Activated T-cell treated with anti-CD3 and anti-CD28 coated beads, Interleukin-2, amount 50 U/mL, for 1 hour (primary cell): ENCODE measurements around the gene CENPF.
A peak's percentile ranks its signal among the peaks of the same experiment; 100 is the strongest.

Source experiments
- DNase-seq: peaks from one replicate; pipeline ENCODE4 v3.0.0-alpha.2; 2020

Gene CENPF

DNA sequence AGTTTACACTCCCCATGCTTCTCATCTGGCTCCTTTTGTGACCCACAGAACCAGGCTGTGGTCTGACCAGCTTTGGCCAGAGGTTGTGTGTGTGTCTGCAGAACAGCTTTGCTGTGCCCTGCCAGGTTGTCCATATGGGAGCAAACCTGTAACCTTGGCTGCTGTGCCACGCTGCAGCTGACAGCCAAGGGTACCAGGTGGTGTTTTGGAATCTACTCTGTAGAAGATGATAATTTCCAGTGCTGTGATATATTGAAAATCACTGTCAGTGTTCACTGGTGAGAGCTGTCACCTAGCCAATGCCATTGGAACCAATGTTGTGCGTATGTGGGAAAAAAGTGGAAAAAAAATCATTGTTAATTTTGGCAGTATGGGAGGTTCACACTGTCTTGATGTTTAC, 18.2 kb downstream of the CENPF start:
- DNase-seq: no peak

DNA sequence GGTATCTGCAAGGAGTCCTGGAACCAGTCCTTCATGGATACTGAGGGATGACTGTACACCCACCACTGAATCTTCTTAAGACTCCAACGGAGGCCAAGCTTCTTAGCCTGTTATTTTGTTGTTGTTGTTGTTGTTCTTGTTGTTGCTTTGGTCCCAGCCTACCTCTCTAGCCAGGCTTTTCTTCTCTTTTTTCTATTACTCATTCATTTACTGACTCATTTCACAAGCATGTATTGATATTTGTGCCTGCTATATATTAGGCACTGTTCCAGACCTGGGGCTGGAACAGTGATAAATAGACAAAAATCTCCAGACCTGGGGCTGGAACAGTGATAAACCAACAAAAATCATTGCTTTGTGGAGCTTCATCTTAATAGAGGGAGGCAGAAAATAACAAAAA, 20.4 kb downstream of the CENPF start:
- DNase-seq: no peak

DNA sequence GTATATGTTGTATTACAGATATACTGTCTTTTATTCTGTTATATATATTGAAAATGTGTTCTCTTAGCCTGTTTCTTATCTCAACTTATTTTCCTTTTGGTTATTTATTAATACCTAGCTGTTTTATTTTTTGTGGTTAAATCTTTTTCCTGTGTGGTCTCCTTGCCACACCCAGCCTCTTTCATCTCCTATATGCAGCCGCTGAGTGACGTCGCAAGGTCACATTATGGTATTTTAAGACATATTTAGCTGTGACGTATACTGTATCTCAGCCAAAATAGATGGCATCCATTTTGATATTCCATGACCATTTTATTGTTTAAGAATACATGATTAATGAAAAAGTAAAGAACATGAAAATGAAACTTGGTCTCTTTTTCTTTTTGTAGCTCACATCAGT, 29.1 kb downstream of the CENPF start:
- peak; percentile 30 for DNase-seq

DNA sequence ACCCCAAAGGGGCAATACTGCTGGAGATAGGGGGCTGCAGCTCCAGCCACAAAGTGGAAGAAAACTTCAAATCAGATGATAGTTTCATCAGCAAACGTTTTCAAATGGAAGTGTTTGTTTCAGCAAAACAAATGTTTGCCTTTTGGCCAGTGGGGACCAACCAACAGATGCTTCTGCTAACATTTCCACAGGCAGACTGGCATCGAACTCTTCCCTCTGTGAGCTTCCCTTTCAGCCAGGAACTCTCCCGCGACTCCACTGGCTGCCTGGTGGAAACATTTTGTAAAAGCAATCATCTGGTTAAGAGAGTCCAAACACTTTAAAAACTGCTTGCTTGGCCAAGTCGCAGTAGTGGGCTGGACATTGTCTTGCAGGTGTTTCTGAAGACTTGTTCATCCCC, 30.7 kb downstream of the CENPF start:
- no peak for DNase-seq

DNA sequence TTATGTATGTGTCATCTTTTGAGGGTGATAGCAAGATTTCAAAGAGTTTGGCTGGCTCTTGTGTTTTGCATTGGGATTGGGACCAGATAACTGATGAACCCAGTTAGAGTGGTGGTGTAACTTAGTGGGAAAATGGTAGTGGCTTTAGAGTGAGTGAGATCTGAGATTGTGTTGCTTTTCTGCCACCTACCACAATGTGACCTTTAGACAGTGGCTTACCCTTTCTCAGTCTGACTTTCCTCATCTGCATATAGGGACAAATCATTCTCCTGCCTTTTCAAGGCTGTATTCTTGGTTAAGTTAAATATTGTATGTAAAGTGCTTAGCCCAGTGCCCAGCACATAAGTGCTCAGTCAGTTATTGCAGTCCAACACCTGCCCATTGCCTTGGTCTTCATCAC, 31.3 kb downstream of the CENPF start:
- no peak for DNase-seq

DNA sequence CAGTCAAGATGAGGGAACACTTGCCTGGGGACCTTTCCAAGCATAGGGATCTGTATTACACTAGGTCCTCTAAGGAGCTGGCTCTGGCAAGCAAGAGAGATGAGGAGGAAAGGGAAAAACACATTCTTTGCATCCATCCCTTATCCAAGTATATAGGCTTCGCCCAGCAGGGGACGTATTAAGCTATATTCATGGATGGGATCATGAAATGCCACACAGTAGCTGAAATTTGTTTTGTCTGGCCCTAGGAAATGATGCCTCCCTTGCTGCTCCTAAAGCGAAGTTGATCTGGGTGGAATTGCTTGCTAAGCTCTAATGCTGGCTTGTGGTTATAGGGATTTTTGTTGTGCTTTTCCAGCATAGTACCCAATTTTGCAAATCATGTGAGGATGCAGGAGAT, 32.1 kb downstream of the CENPF start:
- no peak for DNase-seq

DNA sequence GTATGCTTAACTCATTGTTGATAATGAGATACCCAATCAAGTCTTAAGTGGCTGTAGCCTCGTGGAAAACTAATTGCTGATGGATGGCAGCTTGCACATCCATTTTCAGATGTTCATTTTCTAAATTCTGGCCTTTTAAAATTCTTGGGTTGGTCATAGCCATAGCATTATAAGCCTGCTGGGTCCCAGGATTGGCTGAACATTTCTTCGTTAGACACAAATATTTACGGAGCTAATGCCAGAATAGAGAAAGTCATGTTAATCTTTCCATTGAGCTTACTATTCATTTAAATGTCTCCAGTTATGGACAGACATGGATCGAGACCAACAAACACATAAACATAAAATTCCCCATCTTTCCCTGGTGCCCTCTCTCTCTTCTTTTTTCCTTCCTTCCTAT, 32.5 kb downstream of the CENPF start:
- DNase-seq: no peak

DNA sequence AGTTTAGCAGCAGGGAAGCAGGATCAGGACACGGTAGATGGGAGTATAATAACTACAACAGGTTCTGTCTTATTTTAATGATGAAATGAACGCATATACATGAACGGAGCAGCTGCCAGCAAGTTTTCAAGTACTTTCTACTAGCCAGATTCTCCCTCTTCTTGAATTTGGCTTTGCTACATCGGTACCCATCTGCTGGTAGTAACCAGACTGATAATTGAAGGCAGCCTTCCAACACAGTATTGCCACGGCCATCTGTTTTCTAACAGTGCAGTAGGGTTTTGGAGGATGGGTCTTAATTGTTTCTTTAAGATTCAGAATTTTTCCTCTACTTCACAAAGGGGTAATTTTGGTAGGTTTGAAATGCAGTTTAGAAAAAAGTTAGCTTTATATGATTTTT, 33.4 kb downstream of the CENPF start:
- no peak for DNase-seq

DNA sequence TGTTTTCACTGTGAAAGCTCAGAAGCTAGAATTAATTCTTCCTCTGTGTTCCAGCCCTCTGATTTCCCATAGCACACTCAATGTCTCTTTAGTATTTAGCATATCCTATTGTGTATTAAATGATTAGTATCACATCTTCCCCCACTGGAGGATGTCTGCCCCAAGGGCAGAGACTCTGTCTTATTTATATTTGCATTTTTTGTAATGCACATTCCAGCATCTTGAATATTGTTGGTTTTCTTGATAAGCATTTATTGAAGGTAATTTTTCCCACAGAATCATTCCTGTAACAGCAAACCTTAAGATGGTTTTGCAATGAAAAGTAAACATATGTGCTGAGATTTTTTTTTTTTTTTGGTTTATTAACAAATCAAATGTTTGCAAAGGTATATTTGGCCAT, 34.1 kb downstream of the CENPF start:
- DNase-seq: no peak

DNA sequence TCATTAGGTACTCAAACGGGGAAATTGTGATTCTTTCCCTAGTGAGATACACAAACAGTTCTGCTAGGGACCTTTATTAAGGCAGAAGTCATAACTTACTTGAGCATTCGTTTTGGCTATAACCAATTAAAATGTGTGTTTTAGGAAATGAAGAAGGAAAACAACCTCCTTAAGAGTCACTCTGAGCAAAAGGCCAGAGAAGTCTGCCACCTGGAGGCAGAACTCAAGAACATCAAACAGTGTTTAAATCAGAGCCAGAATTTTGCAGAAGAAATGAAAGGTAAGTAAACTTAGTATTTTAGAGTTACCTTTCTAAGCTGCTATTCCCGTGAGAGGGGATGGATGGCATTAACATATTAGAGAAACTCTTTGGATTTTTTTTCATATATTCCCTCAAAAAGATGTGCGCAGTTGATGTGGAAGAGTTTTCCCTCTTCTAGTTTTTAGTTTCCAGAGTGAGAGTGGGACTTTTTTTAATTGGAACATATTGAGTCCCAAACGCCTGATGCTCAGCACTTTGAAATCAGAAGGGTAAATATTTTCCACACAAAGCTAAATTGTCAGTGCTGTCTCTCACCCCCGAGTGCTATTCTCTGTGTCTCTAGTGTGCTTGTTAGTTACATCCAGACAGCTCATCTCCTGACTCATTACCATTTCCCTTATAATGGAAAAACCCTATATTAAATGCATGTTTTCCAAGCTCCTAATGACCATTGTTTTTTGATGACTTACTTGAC, 34.9 kb downstream of the CENPF start:
- DNase-seq: no peak

DNA sequence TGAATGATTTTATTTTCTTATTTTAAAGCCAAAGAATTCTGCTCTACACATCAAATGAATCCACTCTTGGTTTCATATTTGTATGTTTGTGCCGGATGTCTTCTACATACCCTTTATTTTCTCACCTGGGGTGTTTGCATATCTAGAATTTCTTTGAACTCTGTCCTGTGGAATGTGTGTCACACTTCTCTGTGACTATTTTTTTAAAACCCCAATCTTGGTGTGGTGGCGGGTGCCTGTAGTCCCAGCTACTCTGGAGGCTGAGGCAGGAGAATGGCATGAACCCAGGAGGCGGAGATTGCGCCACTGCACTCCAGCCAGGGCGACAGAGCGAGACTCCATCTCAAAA, 35.4 kb downstream of the CENPF start:
- no peak for DNase-seq

DNA sequence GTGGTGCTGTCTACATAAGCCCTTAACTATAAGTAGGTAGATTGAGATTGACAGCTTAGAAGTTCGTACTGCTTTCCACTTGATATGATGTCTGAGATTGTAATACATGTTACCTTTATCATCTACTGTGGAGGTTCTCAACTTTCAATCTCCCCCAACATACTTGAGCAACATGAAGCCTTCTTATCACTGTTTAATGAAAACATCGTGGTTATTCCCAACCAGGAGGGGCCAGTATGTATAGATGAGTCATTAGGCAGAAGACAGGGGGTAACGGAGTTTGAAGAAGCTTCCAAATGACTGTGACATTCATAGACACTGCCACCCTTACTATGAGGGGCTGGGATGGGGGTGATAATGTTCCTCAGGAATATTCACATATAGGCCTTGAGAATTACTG, 36.0 kb downstream of the CENPF start:
- DNase-seq: no peak

DNA sequence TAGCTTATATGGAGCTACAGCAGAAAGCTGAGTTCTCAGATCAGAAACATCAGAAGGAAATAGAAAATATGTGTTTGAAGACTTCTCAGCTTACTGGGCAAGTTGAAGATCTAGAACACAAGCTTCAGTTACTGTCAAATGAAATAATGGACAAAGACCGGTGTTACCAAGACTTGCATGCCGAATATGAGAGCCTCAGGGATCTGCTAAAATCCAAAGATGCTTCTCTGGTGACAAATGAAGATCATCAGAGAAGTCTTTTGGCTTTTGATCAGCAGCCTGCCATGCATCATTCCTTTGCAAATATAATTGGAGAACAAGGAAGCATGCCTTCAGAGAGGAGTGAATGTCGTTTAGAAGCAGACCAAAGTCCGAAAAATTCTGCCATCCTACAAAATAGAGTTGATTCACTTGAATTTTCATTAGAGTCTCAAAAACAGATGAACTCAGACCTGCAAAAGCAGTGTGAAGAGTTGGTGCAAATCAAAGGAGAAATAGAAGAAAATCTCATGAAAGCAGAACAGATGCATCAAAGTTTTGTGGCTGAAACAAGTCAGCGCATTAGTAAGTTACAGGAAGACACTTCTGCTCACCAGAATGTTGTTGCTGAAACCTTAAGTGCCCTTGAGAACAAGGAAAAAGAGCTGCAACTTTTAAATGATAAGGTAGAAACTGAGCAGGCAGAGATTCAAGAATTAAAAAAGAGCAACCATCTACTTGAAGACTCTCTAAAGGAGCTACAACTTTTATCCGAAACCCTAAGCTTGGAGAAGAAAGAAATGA, 37.6 kb downstream of the CENPF start:
- DNase-seq: no peak

DNA sequence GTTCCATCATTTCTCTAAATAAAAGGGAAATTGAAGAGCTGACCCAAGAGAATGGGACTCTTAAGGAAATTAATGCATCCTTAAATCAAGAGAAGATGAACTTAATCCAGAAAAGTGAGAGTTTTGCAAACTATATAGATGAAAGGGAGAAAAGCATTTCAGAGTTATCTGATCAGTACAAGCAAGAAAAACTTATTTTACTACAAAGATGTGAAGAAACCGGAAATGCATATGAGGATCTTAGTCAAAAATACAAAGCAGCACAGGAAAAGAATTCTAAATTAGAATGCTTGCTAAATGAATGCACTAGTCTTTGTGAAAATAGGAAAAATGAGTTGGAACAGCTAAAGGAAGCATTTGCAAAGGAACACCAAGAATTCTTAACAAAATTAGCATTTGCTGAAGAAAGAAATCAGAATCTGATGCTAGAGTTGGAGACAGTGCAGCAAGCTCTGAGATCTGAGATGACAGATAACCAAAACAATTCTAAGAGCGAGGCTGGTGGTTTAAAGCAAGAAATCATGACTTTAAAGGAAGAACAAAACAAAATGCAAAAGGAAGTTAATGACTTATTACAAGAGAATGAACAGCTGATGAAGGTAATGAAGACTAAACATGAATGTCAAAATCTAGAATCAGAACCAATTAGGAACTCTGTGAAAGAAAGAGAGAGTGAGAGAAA, 38.4 kb downstream of the CENPF start:
- no peak for DNase-seq

DNA sequence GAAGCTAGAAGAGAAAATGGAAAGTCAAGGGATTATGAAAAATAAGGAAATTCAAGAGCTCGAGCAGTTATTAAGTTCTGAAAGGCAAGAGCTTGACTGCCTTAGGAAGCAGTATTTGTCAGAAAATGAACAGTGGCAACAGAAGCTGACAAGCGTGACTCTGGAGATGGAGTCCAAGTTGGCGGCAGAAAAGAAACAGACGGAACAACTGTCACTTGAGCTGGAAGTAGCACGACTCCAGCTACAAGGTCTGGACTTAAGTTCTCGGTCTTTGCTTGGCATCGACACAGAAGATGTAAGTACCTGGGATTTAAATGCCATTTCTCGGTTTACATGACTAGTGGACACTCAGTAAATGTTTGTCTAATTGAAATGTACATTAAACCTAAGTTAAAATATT, 40.0 kb downstream of the CENPF start:
- no peak for DNase-seq

DNA sequence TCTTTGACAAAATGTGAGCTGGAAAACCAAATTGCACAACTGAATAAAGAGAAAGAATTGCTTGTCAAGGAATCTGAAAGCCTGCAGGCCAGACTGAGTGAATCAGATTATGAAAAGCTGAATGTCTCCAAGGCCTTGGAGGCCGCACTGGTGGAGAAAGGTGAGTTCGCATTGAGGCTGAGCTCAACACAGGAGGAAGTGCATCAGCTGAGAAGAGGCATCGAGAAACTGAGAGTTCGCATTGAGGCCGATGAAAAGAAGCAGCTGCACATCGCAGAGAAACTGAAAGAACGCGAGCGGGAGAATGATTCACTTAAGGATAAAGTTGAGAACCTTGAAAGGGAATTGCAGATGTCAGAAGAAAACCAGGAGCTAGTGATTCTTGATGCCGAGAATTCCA, 42.7 kb downstream of the CENPF start:
- DNase-seq: no peak

DNA sequence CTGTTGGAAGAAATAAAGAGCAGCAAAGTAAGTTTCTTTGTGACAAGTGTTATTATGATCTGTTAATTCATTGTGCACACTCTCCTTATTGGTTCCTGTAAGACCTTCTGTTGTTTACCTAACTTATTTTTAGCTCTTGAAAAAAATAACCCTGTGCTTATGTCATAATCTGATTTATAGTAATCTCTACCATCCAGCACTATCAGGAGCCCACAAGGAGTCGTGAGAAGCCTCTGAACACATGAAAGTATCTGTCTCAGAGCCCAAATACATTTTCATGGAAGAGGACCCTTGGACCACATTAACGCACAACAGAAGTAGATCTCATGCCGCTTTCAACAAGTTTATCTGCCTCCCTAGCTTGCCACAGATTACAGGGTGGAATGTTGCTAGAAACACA, 45.8 kb downstream of the CENPF start:
- DNase-seq: no peak

DNA sequence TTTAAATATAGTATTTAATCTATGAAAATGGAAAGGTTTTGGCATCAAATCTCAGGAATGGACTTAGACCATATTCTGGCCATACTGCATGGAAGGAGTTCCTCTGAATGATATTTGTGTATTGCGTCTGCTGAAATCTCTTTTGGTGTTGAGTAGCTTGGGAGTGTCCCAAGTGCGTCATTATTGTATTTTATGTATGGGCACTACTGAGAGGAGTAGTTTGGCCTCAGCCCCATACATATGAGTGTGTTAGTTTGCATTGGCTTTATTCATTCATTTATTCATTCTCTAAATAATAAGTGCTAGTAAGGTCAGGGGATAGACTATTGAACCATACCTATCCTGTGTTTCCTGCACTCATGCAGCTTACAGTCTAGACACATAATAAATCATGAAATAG, 46.6 kb downstream of the CENPF start:
- no peak for DNase-seq

DNA sequence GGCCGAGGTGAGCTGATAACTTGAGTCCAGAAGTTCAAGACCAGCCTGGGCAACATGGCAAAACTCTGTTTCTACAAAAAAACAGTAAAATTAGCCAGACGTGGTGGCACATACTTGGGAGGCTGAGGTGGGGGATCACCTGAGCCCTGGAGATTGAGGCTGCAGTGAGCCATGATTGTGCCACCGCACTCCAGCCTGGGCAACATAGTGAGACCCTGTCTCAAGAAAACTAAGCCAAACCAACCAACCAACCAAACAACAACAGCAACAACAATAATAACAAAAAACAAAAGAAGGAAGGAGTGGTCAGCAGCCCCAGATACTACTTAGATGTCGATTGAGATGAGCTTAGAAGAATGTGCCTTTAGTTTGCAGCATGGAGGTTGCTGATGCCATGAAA, 47.7 kb downstream of the CENPF start:
- no peak for DNase-seq

DNA sequence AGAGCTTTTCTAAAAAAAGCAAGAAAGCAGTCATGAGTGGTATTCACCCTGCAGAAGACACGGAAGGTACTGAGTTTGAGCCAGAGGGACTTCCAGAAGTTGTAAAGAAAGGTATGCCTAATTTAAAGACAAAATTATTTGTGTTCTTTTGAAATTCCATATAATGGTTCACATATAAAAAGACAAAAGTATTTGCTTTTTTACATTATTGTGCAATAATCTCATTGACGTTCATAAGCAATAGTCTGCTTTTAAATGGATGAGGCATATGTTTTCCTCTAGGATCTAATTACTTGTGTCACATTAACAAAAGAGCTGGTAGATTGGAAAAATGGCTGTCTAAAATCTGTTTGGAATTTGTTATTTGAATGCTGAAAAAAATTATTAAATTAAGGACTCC, 54.3 kb downstream of the CENPF start:
- DNase-seq: no peak

DNA sequence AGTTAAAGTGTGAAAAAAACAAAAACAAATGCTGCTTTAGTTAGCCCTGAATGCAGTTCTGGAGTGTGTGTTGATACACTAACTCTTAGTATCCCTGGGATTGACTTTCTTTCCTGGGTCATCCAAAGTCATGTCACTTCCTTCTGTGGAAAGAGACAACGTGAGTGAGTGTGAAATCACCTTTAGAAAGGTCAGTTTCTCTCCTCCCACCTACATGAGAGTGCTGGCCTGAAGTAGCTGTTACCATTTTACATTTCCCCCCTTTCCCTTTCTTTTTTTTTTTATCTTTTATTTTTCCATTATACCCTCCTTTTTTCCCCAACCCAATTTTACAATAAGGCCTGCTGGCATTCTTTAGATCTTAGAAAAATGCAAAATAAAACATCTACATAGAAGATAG, 55.2 kb downstream of the CENPF start:
- DNase-seq: no peak

DNA sequence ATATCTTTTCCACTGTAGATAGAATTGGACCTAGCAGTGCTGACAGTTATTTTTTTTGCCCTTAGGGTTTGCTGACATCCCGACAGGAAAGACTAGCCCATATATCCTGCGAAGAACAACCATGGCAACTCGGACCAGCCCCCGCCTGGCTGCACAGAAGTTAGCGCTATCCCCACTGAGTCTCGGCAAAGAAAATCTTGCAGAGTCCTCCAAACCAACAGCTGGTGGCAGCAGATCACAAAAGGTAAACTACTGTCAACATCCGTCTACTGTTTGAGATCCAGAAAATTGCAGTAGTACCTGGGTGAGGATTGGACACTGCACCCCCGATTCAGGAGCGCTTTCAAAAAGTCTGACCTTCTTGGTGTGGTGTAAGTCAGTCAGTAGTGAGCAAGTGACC, 55.8 kb downstream of the CENPF start:
- no peak for DNase-seq

DNA sequence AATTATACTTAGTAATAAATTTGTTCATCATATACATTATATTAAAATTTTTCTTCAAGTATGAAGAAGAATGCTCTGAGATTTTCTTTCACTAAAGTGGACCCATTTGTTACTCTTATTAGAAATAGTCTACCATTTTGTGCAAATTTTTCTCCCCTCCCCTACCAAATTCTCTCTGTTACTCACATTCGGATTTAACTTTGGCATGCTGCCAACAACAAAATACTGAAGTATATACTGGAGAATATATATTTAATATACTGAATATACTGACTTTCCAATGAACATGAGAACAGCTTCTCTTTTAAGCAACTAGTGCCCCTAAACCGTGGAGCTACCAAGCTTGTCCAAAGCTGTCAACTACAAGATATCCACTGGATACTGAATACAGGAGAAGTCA, 57.2 kb downstream of the CENPF start:
- DNase-seq: no peak

DNA sequence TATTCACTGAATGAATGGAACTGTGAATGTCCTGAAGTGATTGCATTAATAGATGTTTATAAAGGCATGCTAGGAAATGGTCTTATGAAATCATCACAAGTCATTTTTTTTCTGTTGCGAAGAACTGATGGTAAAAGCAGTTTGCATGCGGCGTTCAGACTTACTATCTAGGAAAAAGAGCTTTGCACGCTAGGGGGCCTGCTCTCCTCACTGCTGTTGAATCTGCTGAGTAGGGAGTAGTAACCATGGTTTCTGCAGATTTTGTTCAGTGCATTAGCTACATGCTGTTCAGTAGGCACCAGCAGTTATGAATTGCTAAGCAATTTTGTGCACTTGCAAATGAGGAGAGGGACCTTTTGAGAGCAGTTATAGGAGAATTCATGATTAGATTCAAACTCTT, 57.9 kb downstream of the CENPF start:
- DNase-seq: no peak
